Stimulated activated effector memory CD8-positive, alpha-beta T cell treated with anti-CD3 and anti-CD28 coated beads, Interleukin-12 subunit alpha, Interleukin-12 subunit beta, amount 100 ng/mL, for 72 hours (primary cell): Measurements from ENCODE around the gene TMEM214.

Source experiments
- ATAC-seq: fragments of 150-1000 bp; cut with Tn5 transposase; 2 replicates; pipeline ENCODE4 v1.10.0; 2021
- DNase-seq, 2 donors: peaks; one replicate each; pipeline ENCODE4 v3.0.0; 2021 to 2022; ENCODE audit warnings: low spot score in 2 of 2
- H3K27ac Mint-ChIP-seq: one replicate; pipeline ENCODE4 v1.8.0; 2022; ENCODE audit warnings: mild to moderate bottlenecking, mixed read lengths
- H3K36me3 Mint-ChIP-seq: one replicate; pipeline ENCODE4 v1.8.0; 2022; ENCODE audit warnings: mild to moderate bottlenecking, mixed read lengths
- H3K4me1 Mint-ChIP-seq: one replicate; pipeline ENCODE4 v1.8.0; 2022; ENCODE audit warnings: mixed read lengths
- H3K4me3 Mint-ChIP-seq: one replicate; pipeline ENCODE4 v1.8.0; 2022; ENCODE audit warnings: mild to moderate bottlenecking, mixed read lengths
- H3K9me3 Mint-ChIP-seq: one replicate; pipeline ENCODE4 v1.8.0; 2022; ENCODE audit warnings: mixed read lengths

Gene TMEM214

GRCh38 chr2:27088634-27089033, 55.9 kb downstream of the TMEM214 start:
- Mint-ChIP-seq H3K4me3 (no peak overlapping the region), H3K27ac (no peak overlapping the region), H3K4me1 (peaks cover 21% of the 10 kb centered on the region), H3K36me3 (peaks cover 6% of the 10 kb centered on the region), H3K9me3 (no peaks in the 10 kb centered on the region)
- ATAC-seq (no peak), DNase-seq (no peak)

GRCh38 chr2:27089111-27089954, 56.6 kb downstream of the TMEM214 start:
- Mint-ChIP-seq H3K36me3 (peaks cover 6% of the 10 kb centered on the region), H3K4me1 (peaks cover 20% of the 10 kb centered on the region), H3K4me3 (no peak overlapping the region), H3K27ac (no peak overlapping the region), H3K9me3 (no peaks in the 10 kb centered on the region)
- DNase-seq (no peak), ATAC-seq (no peak)
